Liver (tissue), 3 donors: ENCODE data around the gene SRSF3.
"Not testable (repeated sequence)": the region's sequence is repeated elsewhere in the genome, so short reads cannot be mapped to it uniquely, and the experiment has no call there.

ENCODE experiments used
- CTCF ChIP-seq: fragments of 150-350 bp; IDR thresholded peaks from 2 replicates; pipeline ENCODE4 v1.5.1; 2017; ENCODE audit warnings: improper control_type of control experiment, low read depth, low read length; ENCODE audit not compliant: missing input control
- RAD21 ChIP-seq, 2 donors: IDR thresholded peaks; 2 replicates each; pipeline ENCODE4 v1.6.1; 2016; ENCODE audit warnings: antibody characterized with exemption in 2 of 2, mild to moderate bottlenecking in 2 of 2
- SP1 ChIP-seq: IDR thresholded peaks from 2 replicates; pipeline ENCODE4 v1.6.1; 2018; ENCODE audit warnings: antibody characterized with exemption, mild to moderate bottlenecking
- donor health status: healthy.
- donor health status: healthy.

GRCh38 chr6:36607305-36607682 is 13.1 kb downstream of the SRSF3 start:
- not testable (repeated sequence) for TF ChIP-seq RAD21 (IDR thresholded peaks at IDR 0.05); CTCF; SP1
